Stimulated activated CD8-positive, alpha-beta memory T cell treated with anti-CD3 and anti-CD28 coated beads, Interleukin-15, amount 100 ng/mL, for 48 hours (primary cell): ENCODE measurements around the gene SPATS1.
"Not testable (repeated sequence)": the region's sequence is repeated elsewhere in the genome, so short reads cannot be mapped to it uniquely, and the experiment has no call there.

Experiments
- DNase-seq, 2 donors: peaks; one replicate each; pipeline ENCODE4 v3.0.0-alpha.2; 2020; ENCODE audit warnings: low read depth in 2 of 2

The SPATS1 gene

DNA sequence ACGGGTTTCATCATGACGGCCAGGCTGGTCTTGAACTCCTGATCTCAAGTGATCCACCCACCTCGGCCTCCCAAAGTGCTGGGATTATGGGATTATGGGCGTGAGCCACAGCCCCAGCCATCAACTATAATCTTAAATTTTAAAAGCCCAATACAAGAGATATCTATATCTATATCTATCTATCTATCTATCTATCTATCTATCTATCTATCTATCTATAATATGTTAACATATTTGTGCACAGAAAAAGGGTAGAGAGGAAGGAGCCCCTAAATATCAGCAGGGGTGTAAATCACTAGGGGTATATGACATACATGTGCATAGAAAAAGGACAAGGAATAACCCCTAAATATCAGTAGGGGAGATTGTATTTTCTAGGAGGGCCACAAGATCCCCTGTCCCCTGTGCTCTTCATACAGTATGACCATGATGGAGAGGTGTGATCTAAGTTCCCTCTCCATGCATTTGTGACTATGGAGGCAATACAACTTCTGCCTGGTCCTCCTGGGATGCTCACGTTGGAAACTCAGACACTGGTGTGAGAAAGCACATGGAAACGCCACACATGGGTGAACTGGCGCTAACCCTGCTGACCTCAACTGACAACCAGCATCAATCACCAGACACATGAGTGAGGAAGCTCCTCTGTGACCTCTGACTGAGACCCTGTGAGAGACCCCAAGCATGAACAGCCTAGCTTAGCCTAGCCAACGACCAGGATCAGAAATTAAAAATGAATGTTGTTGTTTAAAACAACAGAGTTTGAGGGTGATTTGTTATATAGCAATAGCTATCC, 1.2 kb upstream of the SPATS1 start:
- no peak for DNase-seq

DNA sequence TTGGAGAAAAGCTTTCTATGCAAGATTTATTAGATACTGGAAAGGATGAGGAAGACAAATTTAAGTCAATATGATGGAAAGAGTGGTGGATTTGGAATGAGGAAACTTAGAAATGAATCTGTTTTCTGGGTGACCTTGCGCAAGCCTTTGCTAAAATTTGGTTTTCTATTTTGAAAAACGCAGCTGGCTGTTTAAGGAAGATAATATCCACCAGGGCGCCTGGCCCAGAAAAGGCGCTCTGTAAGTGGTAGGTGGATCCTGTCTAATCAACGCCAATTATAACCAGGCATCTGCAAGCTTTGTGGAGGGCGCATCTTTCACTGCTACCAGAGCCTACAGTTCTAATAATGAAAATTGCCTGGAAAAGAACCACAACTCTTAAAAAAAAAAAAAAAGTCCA, 398 bp upstream of the SPATS1 start:
- no peak for DNase-seq

GRCh38 chr6:44346818-44347217, 4.4 kb downstream of the SPATS1 start:
- DNase-seq = not testable (repeated sequence)

DNA sequence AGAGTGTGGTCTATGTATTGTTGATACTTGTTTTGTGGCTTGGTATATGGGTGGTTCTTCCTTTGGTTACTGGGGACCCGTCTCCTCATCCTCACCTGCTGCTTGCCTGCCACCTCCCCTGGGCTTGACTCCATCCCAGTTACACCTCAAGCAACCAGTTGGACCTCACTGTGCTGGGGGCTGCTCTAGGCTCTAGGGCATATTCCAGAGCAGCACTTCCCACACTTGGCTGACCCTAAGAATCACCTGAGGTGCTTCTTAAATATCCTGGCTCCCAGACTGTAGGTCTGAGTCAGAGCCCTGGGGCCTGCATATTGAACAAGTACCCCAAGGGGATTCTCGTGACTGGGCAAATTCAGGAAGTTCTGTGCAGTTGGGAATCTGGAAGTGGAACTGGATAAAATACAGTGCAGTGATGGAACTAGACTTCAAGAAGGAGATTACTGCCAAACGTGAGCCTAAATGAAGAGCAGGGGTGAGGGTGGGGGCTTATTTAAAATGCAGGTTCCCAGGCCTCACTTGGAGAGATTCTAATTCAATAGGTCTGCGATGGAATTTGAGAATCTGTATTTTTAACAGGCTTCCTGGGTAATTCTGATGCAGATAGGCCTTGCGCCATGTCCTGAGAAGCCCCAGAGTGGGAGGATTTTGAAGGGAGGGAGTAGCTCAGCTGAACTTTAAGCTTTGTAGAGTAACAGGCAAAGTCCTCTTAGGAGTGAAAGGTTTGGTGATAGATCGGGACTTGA, 7.6 kb downstream of the SPATS1 start:
- DNase-seq = no peak

GRCh38 chr6:44350650-44350994, 8.2 kb downstream of the SPATS1 start:
- DNase-seq = not testable (repeated sequence)

DNA sequence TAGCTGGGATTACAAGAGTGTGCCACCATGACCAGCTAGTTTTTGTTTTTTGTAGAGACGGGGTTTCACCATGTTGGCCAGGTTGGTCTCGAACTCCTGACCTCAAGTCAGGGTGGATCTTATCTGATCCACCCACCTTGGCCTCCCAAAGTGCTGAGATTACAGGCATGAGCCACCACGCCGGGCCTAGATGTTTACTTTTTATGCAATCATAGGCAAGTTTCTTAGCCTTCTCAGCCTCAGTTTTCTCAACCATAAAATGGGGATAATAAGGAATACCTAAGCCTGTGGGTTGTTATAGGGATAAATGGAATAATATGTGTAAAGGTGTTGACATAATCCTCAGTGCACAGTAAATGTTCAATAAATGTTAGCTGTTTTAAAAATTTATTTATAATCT, 9.8 kb downstream of the SPATS1 start:
- no peak for DNase-seq

- DNase-seq = no peak
Observed at GRCh38 chr6:44353336-44353735, 10.9 kb downstream of the SPATS1 start.

DNA sequence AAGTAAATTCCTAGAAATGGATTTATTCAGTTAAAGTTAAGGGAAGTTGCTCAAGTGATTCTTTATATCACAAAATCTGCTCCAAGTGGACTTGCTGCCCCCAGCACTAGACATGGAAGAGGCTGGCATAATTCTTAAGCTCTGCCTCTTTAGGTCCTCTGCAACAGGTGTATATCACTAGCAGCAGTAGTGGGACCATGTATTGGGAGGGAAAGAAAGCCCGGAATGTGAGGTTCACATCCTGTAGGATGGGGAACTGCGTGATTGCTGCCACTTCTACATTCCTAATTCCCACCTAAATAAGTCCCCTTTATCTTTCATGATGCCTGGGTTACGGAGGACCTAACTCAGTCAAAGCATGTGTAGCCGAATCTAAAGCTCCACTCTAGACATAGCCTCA, 13.2 kb downstream of the SPATS1 start:
- no peak for DNase-seq

DNA sequence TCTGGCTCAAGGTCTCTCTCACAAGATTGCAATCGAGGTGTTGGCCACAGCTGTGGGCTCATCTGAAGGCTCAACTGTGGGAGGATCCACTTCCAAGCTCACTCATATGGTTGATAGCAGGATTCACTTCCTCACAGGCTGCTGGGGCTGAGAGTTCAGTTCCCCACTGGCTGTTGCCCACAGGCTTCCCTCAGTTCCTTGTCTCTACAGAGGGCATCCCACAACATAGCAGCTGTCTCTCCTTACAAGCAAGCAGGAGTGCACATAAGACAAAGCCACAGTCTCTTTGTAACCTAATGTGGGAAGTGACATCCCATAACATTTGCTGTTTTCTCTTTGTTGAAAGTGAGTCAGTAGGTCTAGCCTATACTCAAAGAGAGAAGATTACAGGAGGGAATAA, 14.0 kb downstream of the SPATS1 start:
- DNase-seq = no peak

- DNase-seq = no peak
Observed at GRCh38 chr6:44359973-44360372, 17.5 kb downstream of the SPATS1 start.

DNA sequence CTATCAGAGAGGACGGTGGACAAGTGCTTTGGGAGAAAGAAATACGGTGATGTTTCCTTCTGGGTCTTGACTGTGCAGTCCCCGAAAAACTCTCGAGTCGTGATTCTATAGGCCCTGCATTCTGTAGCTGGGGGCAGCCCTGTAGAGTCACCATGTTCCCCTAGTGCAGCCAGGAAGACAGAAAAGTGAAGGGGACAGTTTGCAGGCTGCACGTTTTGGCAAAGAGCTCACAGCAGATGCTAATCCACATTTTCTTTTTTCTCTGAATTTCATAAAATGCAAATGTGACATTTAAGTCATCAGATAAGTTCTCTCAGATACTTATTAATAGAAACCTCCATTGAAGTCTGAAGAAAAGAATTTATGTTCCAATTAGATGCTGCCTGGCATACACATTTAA, 19.5 kb downstream of the SPATS1 start:
- no peak for DNase-seq

DNA sequence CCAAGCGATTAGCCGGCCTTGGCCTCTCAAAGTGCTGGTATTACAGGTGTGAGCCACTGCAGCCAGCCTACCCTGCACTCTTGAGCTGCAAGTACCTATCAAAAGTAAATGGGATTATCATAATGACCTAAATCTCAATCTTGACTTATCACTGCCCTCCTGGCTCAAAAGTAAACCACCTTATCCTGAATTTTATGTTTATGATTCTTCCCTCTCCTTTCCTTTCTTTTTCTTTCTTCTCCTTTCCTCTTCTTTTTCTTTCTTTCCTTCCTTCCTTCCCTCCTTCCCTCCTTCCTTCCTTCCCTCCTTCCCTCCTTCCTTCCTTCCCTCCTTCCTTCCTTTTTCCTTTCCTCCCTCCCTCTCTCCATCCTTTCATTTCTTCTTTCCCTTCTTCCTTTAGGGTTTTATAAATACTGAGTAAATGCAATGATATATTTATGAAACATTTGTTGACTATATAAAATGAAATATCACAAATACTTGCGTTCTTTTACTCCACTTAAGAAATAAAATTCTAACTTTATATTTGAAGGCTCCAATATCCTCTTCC, 21.0 kb downstream of the SPATS1 start:
- DNase-seq = no peak

- no peak for DNase-seq
Observed at GRCh38 chr6:44366781-44367180, 24.3 kb downstream of the SPATS1 start.

DNA sequence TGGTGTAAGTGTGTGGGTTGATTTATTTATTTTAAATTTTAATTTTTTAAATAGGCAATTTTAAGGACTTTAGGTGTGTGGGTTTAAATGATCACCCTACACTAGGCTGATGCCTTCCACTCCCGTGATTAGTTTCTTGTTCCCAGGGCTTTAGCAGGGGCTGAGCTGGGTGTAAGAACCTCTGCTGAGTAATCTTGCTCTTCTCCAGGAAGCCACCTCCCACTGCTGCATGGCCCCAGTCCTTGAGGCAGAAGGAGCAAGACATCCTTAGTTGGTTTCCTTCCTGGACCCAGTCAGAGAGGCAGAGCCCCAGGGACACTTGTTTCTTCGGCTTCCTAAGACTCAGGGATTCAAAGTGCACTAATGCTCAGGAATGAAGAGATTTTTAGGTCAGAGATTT, 25.2 kb downstream of the SPATS1 start:
- no peak for DNase-seq

- no peak for DNase-seq
Observed at GRCh38 chr6:44373051-44373450, 30.6 kb downstream of the SPATS1 start.

- DNase-seq = no peak
Observed at GRCh38 chr6:44373787-44374186, 31.3 kb downstream of the SPATS1 start.

DNA sequence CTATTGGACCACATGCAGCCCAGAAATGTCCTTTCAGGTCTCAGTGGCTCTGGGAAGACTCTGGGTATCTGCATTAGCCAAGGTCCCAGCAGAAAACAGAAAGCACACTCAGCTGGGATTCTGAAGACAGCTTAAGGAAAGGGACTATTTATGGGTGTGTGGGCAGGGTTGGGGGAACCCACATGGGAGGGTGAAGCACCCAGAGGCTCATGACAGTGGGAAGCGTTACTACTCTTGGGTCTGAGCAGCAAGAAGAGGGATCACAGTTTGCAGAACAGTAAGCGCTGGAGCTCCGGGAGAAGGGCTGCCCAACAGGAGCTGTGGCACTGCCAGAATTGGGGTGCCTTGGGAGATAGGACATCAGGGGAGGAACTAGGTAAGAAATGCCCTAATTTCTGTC, 32.6 kb downstream of the SPATS1 start:
- DNase-seq = no peak

DNA sequence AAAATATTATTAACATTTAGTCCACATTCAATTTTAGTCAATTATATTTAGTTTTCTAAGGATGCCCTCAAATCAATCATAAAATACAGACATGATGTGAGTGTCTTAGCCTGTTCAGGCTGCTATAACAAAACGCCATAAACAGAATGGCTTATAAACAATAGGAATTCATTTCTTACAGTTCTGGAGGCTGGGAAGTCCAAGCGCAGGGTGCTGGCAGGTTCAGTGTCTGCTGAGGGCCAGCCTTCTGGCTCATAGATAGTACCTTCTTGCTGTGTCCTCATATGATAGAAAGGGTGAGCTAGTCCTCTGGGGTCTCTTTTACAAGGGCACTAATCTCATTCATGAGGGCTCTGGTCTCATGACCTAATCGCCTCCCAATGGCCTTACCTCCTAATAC, 35.0 kb downstream of the SPATS1 start:
- no peak for DNase-seq

DNA sequence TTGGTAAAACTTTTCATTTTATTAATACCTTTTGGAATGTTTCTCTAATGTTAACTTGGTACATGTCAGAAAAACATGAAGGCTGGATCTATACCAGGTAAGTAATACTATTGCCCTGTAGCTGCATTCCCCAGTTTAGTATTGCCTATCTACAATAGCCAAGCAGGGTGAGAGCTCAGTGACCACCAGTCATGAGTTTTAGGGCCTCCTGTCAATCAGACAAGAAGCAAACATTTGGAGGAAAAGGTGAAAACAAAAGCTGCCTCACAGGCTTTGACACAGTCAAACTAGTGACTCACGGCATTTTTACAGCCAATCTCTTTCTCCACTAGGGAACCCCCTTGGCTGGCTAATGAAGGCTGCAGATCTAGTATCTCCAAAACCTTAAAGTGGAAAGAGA, 35.5 kb downstream of the SPATS1 start:
- DNase-seq = no peak

- DNase-seq = no peak
Observed at GRCh38 chr6:44381739-44382138, 39.3 kb downstream of the SPATS1 start.

DNA sequence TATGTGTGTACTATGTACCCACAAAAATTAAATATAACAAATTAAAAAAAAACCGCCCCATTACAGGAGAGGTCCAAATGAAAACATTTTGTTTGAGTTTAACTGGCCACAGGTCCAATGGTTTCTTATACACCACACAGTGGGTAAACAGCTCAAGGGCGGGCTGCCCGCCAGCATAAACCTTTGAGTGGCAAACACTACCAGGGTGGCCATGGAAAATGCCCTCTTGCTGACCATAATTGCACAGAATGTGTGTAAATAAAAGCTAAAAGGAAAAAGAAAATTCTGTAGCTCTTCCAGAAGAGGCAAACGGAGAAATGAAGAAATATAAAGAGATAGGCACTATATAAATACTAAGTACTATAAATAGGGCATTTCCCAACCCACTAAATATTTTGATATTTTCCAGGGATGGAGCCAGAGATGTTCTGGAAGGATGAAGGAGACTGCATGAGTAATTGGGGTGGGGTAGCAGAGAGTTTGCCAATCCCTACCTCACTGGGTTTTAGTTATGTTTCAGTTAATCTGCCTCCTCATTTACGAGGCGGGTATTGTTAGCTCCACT, 44.0 kb downstream of the SPATS1 start:
- no peak for DNase-seq

DNA sequence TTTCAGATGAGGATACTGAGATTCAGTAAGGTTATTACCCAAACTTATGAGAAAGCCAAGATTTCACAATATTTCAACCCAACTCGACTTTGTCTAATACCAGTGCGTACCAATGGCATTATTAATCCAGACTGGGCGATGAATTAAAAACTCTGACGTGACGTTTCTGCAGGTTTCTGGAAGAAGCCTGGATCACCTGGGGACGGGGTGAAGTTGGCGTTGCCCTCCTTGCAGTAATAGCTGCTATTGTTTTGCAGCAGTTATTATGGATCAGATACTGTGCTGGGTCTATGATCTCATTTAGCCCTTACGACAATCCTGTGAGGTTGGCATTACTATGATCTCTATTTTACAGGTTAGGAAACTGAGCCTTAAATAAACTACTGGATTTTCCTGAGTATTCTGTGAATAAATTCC, 44.5 kb downstream of the SPATS1 start:
- no peak for DNase-seq
